Fibroblast of peridontal ligament (primary cell): ENCODE measurements around the gene ARFGAP2.
"Not testable (repeated sequence)": the region's sequence is repeated elsewhere in the genome, so short reads cannot be mapped to it uniquely, and the experiment has no call there.

Source experiments
- DNase-seq: peaks from one replicate; pipeline ENCODE4 v3.0.0-alpha.2; 2010; ENCODE audit errors: extremely low read depth

The ARFGAP2 gene

GRCh38 chr11:47176328-47177228 is at the start of gene ARFGAP2:
ARFGAP2 (minus strand) TSS chr11:47176879; CDS start chr11:47176853, 26 bp downstream.
- peak; percentile 90 for DNase-seq

GRCh38 chr11:47225552-47226400 is 49.1 kb upstream of the ARFGAP2 start:
- peak; percentile 77 for DNase-seq

GRCh38 chr11:47222696-47223095 is 46.0 kb upstream of the ARFGAP2 start:
- DNase-seq: no peak

- DNase-seq: peak; percentile 50
These were observed 43.7 kb upstream of the ARFGAP2 start for GRCh38 chr11:47220401-47220821.

- peak; percentile 85 for DNase-seq
These were observed 39.6 kb upstream of the ARFGAP2 start for GRCh38 chr11:47216121-47216798.

GRCh38 chr11:47215366-47215910 is 38.8 kb upstream of the ARFGAP2 start:
- DNase-seq: no peak

GRCh38 chr11:47213950-47214565 is 37.4 kb upstream of the ARFGAP2 start:
- DNase-seq: peak; percentile 94

GRCh38 chr11:47212938-47213337 is 36.3 kb upstream of the ARFGAP2 start:
- DNase-seq: no peak

- DNase-seq: no peak
These were observed 31.9 kb upstream of the ARFGAP2 start for GRCh38 chr11:47208628-47209027.

GRCh38 chr11:47208008-47208552 is 31.4 kb upstream of the ARFGAP2 start:
- not testable (repeated sequence) for DNase-seq

- no peak for DNase-seq
These were observed 30.8 kb upstream of the ARFGAP2 start for GRCh38 chr11:47207459-47207858.

- not testable (repeated sequence) for DNase-seq
These were observed 29.9 kb upstream of the ARFGAP2 start for GRCh38 chr11:47206577-47206976.

GRCh38 chr11:47204637-47204989 is 27.9 kb upstream of the ARFGAP2 start:
- peak; percentile 91 for DNase-seq

- DNase-seq: no peak
These were observed 25.9 kb upstream of the ARFGAP2 start for GRCh38 chr11:47202576-47202975.

- no peak for DNase-seq
These were observed 24.3 kb upstream of the ARFGAP2 start for GRCh38 chr11:47201015-47201414.

GRCh38 chr11:47198161-47198560 is 21.5 kb upstream of the ARFGAP2 start:
- not testable (repeated sequence) for DNase-seq

GRCh38 chr11:47192111-47192510 is 15.4 kb upstream of the ARFGAP2 start:
- no peak for DNase-seq

GRCh38 chr11:47191137-47191536 is 14.5 kb upstream of the ARFGAP2 start:
- DNase-seq: not testable (repeated sequence)

GRCh38 chr11:47189100-47189834 is 12.6 kb upstream of the ARFGAP2 start:
- DNase-seq: peak; percentile 67

GRCh38 chr11:47188259-47188658 is 11.6 kb upstream of the ARFGAP2 start:
- DNase-seq: peak; percentile 56
